Measurements from ENCODE around the gene SLC19A2. TPM values are rescaled to one million over a fixed set of nuclear protein-coding genes. Genes with fewer than 3 reads are reported as not detected.
"Not testable (repeated sequence)": the region's sequence is repeated elsewhere in the genome, so short reads cannot be mapped to it uniquely, and the experiment has no call there.

The SLC19A2 gene
- total RNA-seq (2014; rRNA removed; shearing (Covaris generic); ENCODE audit: low replicate concordance), result 6.1 and 10.3 TPM in 2 replicates

GRCh38 chr1:169485431-169486280, at the start of gene SLC19A2:
TSS of gene SLC19A2 (minus strand) at chr1:169485944. CDS start at chr1:169485766, 178 bp downstream.
- peak; percentile 100 for DNase-seq
- Histone ChIP-seq H3K36me3 (no peaks in the 10 kb centered on the region), H3K27me3 (no peaks in the 10 kb centered on the region), H3K9me3 (no peaks in the 10 kb centered on the region), H3K4me3 (peak within 1 kb of the TSS; percentile 66)

GRCh38 chr1:169534653-169535052, 48.9 kb upstream of the SLC19A2 start:
- DNase-seq, result no peak
- Histone ChIP-seq H3K9me3 (no peaks in the 10 kb centered on the region), H3K36me3 (no peaks in the 10 kb centered on the region), H3K27me3 (peaks cover 7% of the 10 kb centered on the region; the same call in 1 of the 2 replicates), H3K4me3 (no peak overlapping the region)

GRCh38 chr1:169533528-169534190, 47.9 kb upstream of the SLC19A2 start:
- H3K36me3 ChIP-seq, DNase-seq, H3K9me3 ChIP-seq, H3K27me3 ChIP-seq, H3K4me3 ChIP-seq: not testable (repeated sequence)

- DNase-seq, result no peak
- H3K4me3 ChIP-seq, result no peak overlapping the region
- peaks cover 3% of the 10 kb centered on the region; the same call in 1 of the 2 replicates for H3K27me3 ChIP-seq
- H3K9me3 ChIP-seq, result no peaks in the 10 kb centered on the region
- no peaks in the 10 kb centered on the region for H3K36me3 ChIP-seq
Observed at GRCh38 chr1:169530448-169530847, 44.7 kb upstream of the SLC19A2 start.

GRCh38 chr1:169529068-169529642, 43.4 kb upstream of the SLC19A2 start:
- DNase-seq, result peak; percentile 15

GRCh38 chr1:169528215-169529067, 42.7 kb upstream of the SLC19A2 start:
- H3K4me3 ChIP-seq, result no peak overlapping the region
- peaks cover 3% of the 10 kb centered on the region; the same call in 1 of the 2 replicates for H3K27me3 ChIP-seq
- H3K36me3 ChIP-seq, result no peaks in the 10 kb centered on the region
- no peak for DNase-seq
- H3K9me3 ChIP-seq, result no peaks in the 10 kb centered on the region

More at GRCh38 chr1:169529068-169529642, 43.4 kb upstream of the SLC19A2 start:
- Histone ChIP-seq H3K9me3 (no peaks in the 10 kb centered on the region), H3K36me3 (no peaks in the 10 kb centered on the region), H3K27me3 (peaks cover 3% of the 10 kb centered on the region; the same call in 1 of the 2 replicates), H3K4me3 (no peak overlapping the region)

- no peaks in the 10 kb centered on the region for H3K9me3 ChIP-seq
- no peak overlapping the region for H3K4me3 ChIP-seq
- no peak for DNase-seq
- H3K36me3 ChIP-seq, result no peaks in the 10 kb centered on the region
- peaks cover 3% of the 10 kb centered on the region; the same call in 1 of the 2 replicates for H3K27me3 ChIP-seq
Observed at GRCh38 chr1:169527451-169528214, 41.9 kb upstream of the SLC19A2 start.

GRCh38 chr1:169527001-169527400, 41.3 kb upstream of the SLC19A2 start:
- no peak for DNase-seq
- no peaks in the 10 kb centered on the region for H3K36me3 ChIP-seq

GRCh38 chr1:169526120-169526832, 40.5 kb upstream of the SLC19A2 start:
- no peaks in the 10 kb centered on the region for H3K36me3 ChIP-seq
- no peak overlapping the region for H3K4me3 ChIP-seq
- no peaks in the 10 kb centered on the region for H3K9me3 ChIP-seq
- H3K27me3 ChIP-seq, result no peaks in the 10 kb centered on the region
- no peak for DNase-seq

More at GRCh38 chr1:169527001-169527400, 41.3 kb upstream of the SLC19A2 start:
- H3K9me3 ChIP-seq, result no peaks in the 10 kb centered on the region
- H3K4me3 ChIP-seq, result no peak overlapping the region
- no peaks in the 10 kb centered on the region for H3K27me3 ChIP-seq

GRCh38 chr1:169525391-169525790, 39.6 kb upstream of the SLC19A2 start:
- H3K27me3 ChIP-seq, result no peaks in the 10 kb centered on the region
- DNase-seq, result no peak
- no peaks in the 10 kb centered on the region for H3K36me3 ChIP-seq
- H3K4me3 ChIP-seq, result no peak overlapping the region
- no peaks in the 10 kb centered on the region for H3K9me3 ChIP-seq

GRCh38 chr1:169523904-169524303, 38.2 kb upstream of the SLC19A2 start:
- Histone ChIP-seq H3K36me3 (no peaks in the 10 kb centered on the region), H3K27me3 (no peaks in the 10 kb centered on the region; the same call in 1 of the 2 replicates), H3K4me3 (no peak overlapping the region), H3K9me3 (no peaks in the 10 kb centered on the region)
- DNase-seq, result no peak

- H3K36me3 ChIP-seq, result no peaks in the 10 kb centered on the region
- no peaks in the 10 kb centered on the region for H3K9me3 ChIP-seq
Observed at GRCh38 chr1:169521226-169521625, 35.5 kb upstream of the SLC19A2 start.

GRCh38 chr1:169517558-169518186, 31.9 kb upstream of the SLC19A2 start:
- peak; percentile 9 for DNase-seq
- Histone ChIP-seq H3K27me3 (no peaks in the 10 kb centered on the region; the same call in 1 of the 2 replicates), H3K9me3 (no peaks in the 10 kb centered on the region), H3K36me3 (no peaks in the 10 kb centered on the region), H3K4me3 (no peak overlapping the region)

More at GRCh38 chr1:169521226-169521625, 35.5 kb upstream of the SLC19A2 start:
- Histone ChIP-seq H3K27me3 (no peaks in the 10 kb centered on the region; the same call in 1 of the 2 replicates), H3K4me3 (no peak overlapping the region)
- no peak for DNase-seq

GRCh38 chr1:169515641-169516040, 29.9 kb upstream of the SLC19A2 start:
- Histone ChIP-seq H3K4me3 (no peak overlapping the region), H3K27me3 (no peaks in the 10 kb centered on the region; the same call in 1 of the 2 replicates), H3K9me3 (no peaks in the 10 kb centered on the region), H3K36me3 (no peaks in the 10 kb centered on the region)
- no peak for DNase-seq

All from MG63 (cell line).